OCI-LY1 (cell line): ENCODE data around the gene ZFP3.

ENCODE experiments used
- EZH2 ChIP-seq: fragments of 200-600 bp; sonication (generic), shearing (Covaris generic); IDR thresholded peaks from 2 replicates; pipeline ENCODE4 v1.8.0; 2017; ENCODE audit warnings: borderline replicate concordance, mixed run types, mild to moderate bottlenecking, antibody characterized with exemption, low read length, moderate library complexity, mixed read lengths
- TF ChIP-seq, protein P1 (sequence below): fragments of 200-600 bp; sonication (generic), shearing (Covaris generic); IDR thresholded peaks from 2 replicates; pipeline ENCODE4 v1.5.1; 2017; ENCODE audit warnings: mild to moderate bottlenecking, antibody characterized with exemption, low read length, moderate library complexity, mixed read lengths

DNA sequence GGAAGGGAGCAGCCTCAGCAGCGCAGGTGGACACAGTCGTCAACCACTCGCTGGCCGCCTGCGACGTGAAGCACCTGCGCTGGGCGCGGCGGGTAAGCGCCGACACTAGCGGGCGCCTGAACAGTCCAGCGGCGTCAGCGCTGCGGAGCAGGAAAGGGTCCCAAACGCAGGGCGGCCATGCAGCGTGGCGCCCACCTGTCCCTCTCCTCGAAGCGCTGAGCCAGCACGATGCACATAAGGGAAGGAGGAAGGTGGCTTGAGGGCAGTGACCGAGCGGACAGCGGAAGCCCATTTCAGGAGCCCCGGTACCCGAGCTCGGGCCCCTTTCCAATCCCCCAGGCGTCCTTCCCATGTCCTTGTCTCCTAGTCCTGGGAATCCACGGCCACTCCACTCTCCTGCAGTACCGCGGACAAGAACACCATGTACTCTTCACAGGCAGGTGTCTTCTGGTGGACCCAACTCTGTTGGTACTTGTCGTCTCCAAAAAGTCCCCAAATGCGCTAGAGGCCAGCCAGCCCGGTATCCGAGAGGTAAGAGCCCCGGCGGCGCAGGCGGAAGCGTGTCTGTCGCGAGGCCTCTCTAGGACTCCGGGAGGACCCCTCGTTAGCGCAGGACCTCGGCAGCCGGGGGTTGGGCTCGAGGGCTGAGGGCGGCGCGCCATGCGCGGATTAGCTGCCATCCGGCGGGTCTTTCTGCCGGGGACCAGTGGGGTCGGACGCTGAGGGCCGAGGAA, 19.0 kb downstream of the ZFP3 start:
- TF ChIP-seq, protein P1, sequence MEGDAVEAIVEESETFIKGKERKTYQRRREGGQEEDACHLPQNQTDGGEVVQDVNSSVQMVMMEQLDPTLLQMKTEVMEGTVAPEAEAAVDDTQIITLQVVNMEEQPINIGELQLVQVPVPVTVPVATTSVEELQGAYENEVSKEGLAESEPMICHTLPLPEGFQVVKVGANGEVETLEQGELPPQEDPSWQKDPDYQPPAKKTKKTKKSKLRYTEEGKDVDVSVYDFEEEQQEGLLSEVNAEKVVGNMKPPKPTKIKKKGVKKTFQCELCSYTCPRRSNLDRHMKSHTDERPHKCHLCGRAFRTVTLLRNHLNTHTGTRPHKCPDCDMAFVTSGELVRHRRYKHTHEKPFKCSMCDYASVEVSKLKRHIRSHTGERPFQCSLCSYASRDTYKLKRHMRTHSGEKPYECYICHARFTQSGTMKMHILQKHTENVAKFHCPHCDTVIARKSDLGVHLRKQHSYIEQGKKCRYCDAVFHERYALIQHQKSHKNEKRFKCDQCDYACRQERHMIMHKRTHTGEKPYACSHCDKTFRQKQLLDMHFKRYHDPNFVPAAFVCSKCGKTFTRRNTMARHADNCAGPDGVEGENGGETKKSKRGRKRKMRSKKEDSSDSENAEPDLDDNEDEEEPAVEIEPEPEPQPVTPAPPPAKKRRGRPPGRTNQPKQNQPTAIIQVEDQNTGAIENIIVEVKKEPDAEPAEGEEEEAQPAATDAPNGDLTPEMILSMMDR: no peak
- TF ChIP-seq EZH2: no peak
